GM10266 (cell line): ENCODE data around the gene PPP2R5C.

Experiments
- DNase-seq: peaks from one replicate; pipeline ENCODE4 v3.0.0; 2012; ENCODE audit errors: extremely low spot score
- CTCF ChIP-seq: IDR thresholded peaks from 2 replicates; pipeline ENCODE4 v1.5.1; 2012; ENCODE audit warnings: mild to moderate bottlenecking, low read depth; ENCODE audit not compliant: control insufficient read depth, insufficient read depth; ENCODE audit errors: missing control alignments

PPP2R5C gene

GRCh38 chr14:101716956-101717662 lies 44.4 kb upstream of the PPP2R5C start:
- no peak for TF ChIP-seq CTCF
- DNase-seq = no peak

- TF ChIP-seq CTCF = no peak
- DNase-seq = no peak
Observed at GRCh38 chr14:101717663-101718490, 43.6 kb upstream of the PPP2R5C start.

- no peak for DNase-seq
- TF ChIP-seq CTCF = no peak
Observed at GRCh38 chr14:101719045-101719645, 42.4 kb upstream of the PPP2R5C start.

- TF ChIP-seq CTCF = no peak
- DNase-seq = no peak
Observed at GRCh38 chr14:101719708-101720107, 41.8 kb upstream of the PPP2R5C start.

- TF ChIP-seq CTCF = no peak
- no peak for DNase-seq
Observed at GRCh38 chr14:101721111-101721510, 40.4 kb upstream of the PPP2R5C start.

- DNase-seq = peak; percentile 41
Observed at GRCh38 chr14:101721951-101722661, 39.4 kb upstream of the PPP2R5C start.

More at GRCh38 chr14:101721951-101722661, 39.4 kb upstream of the PPP2R5C start:
- TF ChIP-seq CTCF = no peak
